ENCODE measurements around the gene CFAP45.

GRCh38 chr1:159902541-159902940 is 2.6 kb upstream of the CFAP45 start:
- TF ChIP-seq POLR2A (IDR thresholded peaks at IDR 0.05) (no peak), CTCF (IDR thresholded peaks at IDR 0.05) (no peak)
